ENCODE measurements around the gene NOP14. TPM values are rescaled to one million over a fixed set of nuclear protein-coding genes. Genes with fewer than 3 reads are reported as not detected.
"Not testable (repeated sequence)": the region's sequence is repeated elsewhere in the genome, so short reads cannot be mapped to it uniquely, and the experiment has no call there.

NOP14 gene
- total and polyA plus RNA-seq, 7 donors, result 24.7 to 48.1 (median 44.4) TPM

DNA sequence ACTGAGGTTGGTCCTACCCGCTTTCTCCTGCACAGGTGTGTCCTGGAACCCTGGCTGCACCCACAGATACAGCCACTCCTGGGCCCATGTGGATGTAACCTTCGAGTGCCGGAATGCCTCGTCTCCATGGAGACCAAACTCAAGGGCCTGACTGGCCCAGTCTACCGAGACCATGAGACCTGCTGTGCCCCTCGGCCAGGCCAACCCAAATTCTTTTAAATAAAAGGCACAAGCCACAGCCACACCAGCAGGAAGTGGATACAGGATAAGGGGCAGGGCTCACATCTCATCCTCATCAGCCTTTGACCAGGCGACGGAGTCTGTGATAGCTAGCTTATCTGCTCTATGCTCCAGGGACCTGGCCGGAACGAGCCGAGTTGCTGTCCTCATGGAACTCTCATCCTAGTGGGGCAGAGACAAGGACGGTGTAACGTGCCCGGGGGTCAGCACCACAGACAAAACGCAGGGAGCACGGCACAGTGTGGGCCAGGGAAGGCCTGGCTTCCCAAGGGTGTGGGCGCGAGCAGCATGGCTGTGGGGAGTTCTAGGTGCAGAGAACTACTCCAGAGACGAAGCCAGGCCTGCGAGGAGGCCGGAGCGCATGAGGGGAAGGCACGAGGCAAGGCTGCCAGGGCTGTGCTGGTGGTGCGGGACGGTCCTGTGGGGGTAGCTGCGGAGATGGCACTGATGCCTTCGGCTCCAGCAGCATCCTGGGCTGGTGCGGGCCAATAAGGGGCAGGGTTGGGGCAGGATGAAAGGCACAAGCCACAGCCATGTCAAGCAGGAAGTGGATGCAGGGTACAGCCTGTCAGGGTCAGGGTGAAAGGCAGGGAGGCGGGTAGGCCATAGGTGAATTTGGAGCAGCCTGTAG, 22.7 kb downstream of the NOP14 start:
- no peak for ATAC-seq
- WGBS, 3 donors, result 82 to 91% (median 88%) methylated on average over 29 of the region's 29 CpGs
- H3K27ac ChIP-seq, result no peak overlapping the region

DNA sequence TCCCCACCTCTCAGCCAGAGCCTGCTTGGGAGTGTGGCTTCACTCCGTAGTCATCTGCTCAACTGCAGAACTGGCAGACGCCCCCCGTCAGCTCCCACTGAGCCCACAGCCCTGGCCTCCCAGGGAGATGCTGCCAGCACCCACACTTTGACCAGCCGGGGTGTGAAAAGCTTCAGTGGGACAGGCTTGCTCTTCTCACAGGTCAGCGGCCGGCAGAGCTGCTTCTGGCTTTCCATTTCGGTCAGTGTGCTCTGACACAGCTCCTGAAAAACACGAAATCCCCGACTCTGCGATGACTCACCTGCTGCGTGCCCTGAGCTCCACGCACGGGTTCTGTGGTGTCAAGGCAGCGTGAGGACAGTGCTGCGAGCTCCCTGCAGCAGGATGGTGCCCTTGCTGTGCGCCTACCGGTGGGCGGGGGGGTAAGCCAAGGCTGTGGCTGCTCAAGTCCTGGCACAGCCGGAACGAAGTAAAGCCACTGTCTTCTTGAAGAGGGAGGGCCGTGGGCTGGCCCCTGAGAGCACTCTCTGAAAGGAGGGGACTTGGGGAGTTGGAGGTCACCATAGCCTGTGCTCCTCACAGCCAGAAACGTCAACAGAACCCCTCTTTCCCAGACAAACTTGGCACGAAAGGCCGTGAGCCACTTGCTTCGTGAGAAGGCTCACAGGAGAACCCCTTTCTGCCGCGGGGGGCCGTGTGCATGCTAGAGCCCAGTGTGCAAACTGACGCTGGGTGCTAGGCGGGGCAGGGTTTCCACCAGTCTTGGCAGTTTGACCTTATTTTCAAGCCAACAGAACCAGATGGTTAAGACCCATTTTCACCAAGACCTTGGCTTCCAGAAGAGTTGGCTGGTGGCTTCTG, 23.6 kb downstream of the NOP14 start:
- intact Hi-C loops (cut with DNase I), result loop anchor here (5.0 to 10.0 kb wide), 2 partner anchors 175 to 177 kb away; no protein-coding TSS in a partner anchor
- TF ChIP-seq, protein P1, sequence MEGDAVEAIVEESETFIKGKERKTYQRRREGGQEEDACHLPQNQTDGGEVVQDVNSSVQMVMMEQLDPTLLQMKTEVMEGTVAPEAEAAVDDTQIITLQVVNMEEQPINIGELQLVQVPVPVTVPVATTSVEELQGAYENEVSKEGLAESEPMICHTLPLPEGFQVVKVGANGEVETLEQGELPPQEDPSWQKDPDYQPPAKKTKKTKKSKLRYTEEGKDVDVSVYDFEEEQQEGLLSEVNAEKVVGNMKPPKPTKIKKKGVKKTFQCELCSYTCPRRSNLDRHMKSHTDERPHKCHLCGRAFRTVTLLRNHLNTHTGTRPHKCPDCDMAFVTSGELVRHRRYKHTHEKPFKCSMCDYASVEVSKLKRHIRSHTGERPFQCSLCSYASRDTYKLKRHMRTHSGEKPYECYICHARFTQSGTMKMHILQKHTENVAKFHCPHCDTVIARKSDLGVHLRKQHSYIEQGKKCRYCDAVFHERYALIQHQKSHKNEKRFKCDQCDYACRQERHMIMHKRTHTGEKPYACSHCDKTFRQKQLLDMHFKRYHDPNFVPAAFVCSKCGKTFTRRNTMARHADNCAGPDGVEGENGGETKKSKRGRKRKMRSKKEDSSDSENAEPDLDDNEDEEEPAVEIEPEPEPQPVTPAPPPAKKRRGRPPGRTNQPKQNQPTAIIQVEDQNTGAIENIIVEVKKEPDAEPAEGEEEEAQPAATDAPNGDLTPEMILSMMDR (IDR thresholded peaks at IDR 0.05), result no peak
- no peak overlapping the region for H3K4me3 ChIP-seq
- ATAC-seq, result no peak
- no peak overlapping the region for H3K27ac ChIP-seq
- 81 to 85% (median 84%) methylated on average over 30 of the region's 30 CpGs for WGBS, 3 donors
- no peaks in the 10 kb centered on the region for H3K9me3 ChIP-seq
- peak; percentile 12 to 41 for DNase-seq
- H3K4me1 ChIP-seq, result peaks cover 26% of the 10 kb centered on the region
- H3K27me3 ChIP-seq (ENCODE audit: insufficient read depth in 3 of 3, low read length in 2 of 3), result no peaks in the 10 kb centered on the region
- H3K36me3 ChIP-seq (ENCODE audit: insufficient read depth in 1 of 2, low read depth in 1 of 2), result peaks cover 13 to 74% of the 10 kb centered on the region in 2 donors

More for the DNA sequence above, 22.7 kb downstream of the NOP14 start:
- TF ChIP-seq, protein P1 (IDR thresholded peaks at IDR 0.05), result no peak
- H3K4me1 ChIP-seq, result peaks cover 22% of the 10 kb centered on the region
- intact Hi-C loops (cut with DNase I), result no loop called here
- peak; percentile 11 to 47 for DNase-seq
- H3K36me3 ChIP-seq (ENCODE audit: insufficient read depth in 1 of 2, low read depth in 1 of 2), result peaks cover 13 to 83% of the 10 kb centered on the region in 2 donors
- H3K27me3 ChIP-seq (ENCODE audit: insufficient read depth in 3 of 3, low read length in 2 of 3), result no peaks in the 10 kb centered on the region
- H3K9me3 ChIP-seq, result no peaks in the 10 kb centered on the region
- no peak overlapping the region for H3K4me3 ChIP-seq

DNA sequence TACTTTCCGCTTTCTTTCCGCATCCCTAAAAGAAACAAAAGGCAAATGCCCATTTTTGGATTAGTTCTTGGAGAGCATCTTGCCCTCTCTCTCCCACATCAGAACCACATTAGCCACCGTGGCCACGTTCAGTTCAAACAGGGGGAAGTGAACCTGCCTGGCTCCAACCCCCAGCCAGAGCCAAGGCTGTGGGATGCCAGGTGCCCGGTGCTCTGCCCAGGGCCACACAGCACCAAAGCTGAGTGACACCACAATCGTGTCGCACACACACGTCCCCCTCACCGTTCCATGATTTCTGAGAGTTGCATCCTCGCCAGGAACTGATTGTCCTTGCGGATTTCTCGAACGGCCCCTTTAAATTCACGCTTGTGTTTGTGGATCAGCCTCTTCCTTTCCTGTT, 24.3 kb downstream of the NOP14 start:
- ATAC-seq (no peak), DNase-seq (peak; percentile 10 to 35)
- TF ChIP-seq, protein P1 (IDR thresholded peaks at IDR 0.05), result no peak
- peaks cover 26% of the 10 kb centered on the region for H3K4me1 ChIP-seq
- H3K36me3 ChIP-seq (ENCODE audit: insufficient read depth in 1 of 2, low read depth in 1 of 2), result peaks cover 13 to 67% of the 10 kb centered on the region in 2 donors
- H3K4me3 ChIP-seq, result no peak overlapping the region
- no peaks in the 10 kb centered on the region for H3K9me3 ChIP-seq
- no peak overlapping the region for H3K27ac ChIP-seq
- intact Hi-C loops (cut with DNase I), result loop anchor here (5.0 to 10.0 kb wide), 2 partner anchors 174 to 177 kb away; no protein-coding TSS in a partner anchor
- WGBS, 3 donors, result 80 to 85% (median 82%) methylated on average over 14 of the region's 14 CpGs
- H3K27me3 ChIP-seq (ENCODE audit: insufficient read depth in 3 of 3, low read length in 2 of 3), result no peaks in the 10 kb centered on the region

DNA sequence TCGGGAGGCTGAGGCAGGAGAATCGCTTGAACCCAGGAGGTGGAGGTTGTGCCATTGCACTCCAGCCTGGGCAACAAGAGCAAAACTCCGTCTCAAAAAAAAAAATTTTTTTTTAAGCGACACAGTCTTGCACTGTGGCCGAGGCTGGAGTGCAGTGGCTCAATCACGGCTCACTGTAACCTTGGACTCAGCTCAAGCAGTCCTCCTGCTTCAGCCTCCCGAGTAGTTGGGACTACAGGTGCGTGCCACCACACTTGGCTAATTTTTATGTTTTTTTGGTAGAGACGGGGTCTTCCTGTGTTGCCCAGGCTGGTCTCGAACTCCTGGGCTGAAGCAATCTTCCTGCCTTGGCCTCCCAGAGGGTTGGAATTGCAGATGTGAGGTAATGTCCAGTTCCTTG, 24.8 kb downstream of the NOP14 start:
- Histone ChIP-seq H3K36me3 (ENCODE audit: insufficient read depth in 1 of 2, low read depth in 1 of 2) (peaks cover 13 to 62% of the 10 kb centered on the region in 2 donors), H3K4me1 (peaks cover 31% of the 10 kb centered on the region)
- intact Hi-C loops (cut with DNase I), result loop anchor here (5.0 to 10.0 kb wide), 2 partner anchors 174 to 176 kb away; no protein-coding TSS in a partner anchor
- not testable (repeated sequence) for H3K27me3 ChIP-seq (ENCODE audit: insufficient read depth in 3 of 3, low read length in 2 of 3); DNase-seq; H3K27ac ChIP-seq; H3K9me3 ChIP-seq; ATAC-seq; H3K4me3 ChIP-seq
- 88 to 95% (median 91%) methylated on average over 10 of the region's 10 CpGs for WGBS, 3 donors

Measured in psoas muscle (tissue), 8 donors.